CD14-positive monocyte (primary cell): Measurements from ENCODE around the gene ADAMTS8. TPM values are rescaled to one million over a fixed set of nuclear protein-coding genes. Genes with fewer than 3 reads are reported as not detected.

Source experiments
- DNase-seq, 3 donors: peaks; one replicate each; pipeline ENCODE4 v3.0.0-alpha.2; 2011 to 2022
- H2AFZ ChIP-seq: 2 replicates; pipeline ENCODE4 v1.6.0; 2012; ENCODE audit warnings: mild to moderate bottlenecking, low read depth, low read length, inconsistent platforms; ENCODE audit not compliant: insufficient read depth, poor library complexity, severe bottlenecking
- H3K27ac ChIP-seq, 2 donors: 1 replicate in 1 of 2; 2 replicates in 1 of 2; pipeline ENCODE4 v1.5.1; 2012 to 2013; ENCODE audit warnings: low read length in 2 of 2, control low read depth in 1 of 2, inconsistent platforms in 1 of 2, low read depth in 1 of 2, mild to moderate bottlenecking in 1 of 2
- H3K27me3 ChIP-seq, 2 donors: one replicate each; pipeline versions ENCODE4 v1.6.0 to v1.6.1; 2011 to 2013; ENCODE audit warnings: low read length in 2 of 2; ENCODE audit not compliant: control insufficient read depth in 2 of 2, insufficient read depth in 2 of 2
- H3K36me3 ChIP-seq, 2 donors: replicated peaks in 1 of 2; 1 replicate in 1 of 2; 2 replicates in 1 of 2; pipeline versions ENCODE4 v1.5.1 to v1.6.1; 2012 to 2013; ENCODE audit warnings: low read length in 2 of 2, control low read depth in 1 of 2, inconsistent platforms in 1 of 2, mild to moderate bottlenecking in 1 of 2; ENCODE audit not compliant: insufficient read depth in 2 of 2, control insufficient read depth in 1 of 2
- H3K4me1 ChIP-seq, 2 donors: 1 replicate in 1 of 2; 2 replicates in 1 of 2; pipeline versions ENCODE4 v1.5.1 to v1.6.1; 2012 to 2013; ENCODE audit warnings: low read length in 2 of 2, control low read depth in 1 of 2, inconsistent platforms in 1 of 2, mild to moderate bottlenecking in 1 of 2, moderate library complexity in 1 of 2; ENCODE audit not compliant: insufficient read depth in 2 of 2, control insufficient read depth in 1 of 2
- H3K4me2 ChIP-seq: replicated peaks from 2 replicates; pipeline ENCODE3; 2012; ENCODE audit warnings: low read length, moderate library complexity, mild to moderate bottlenecking; ENCODE audit not compliant: poor library complexity, severe bottlenecking; ENCODE audit errors: extremely low read depth
- H3K4me3 ChIP-seq, 3 experiments: fragments of 200-600 bp in 1 of 3; sonication (generic) in 1 of 3; replicated peaks in 1 of 3; 1 replicate in 2 of 3; 2 replicates in 1 of 3; pipeline ENCODE4 v1.5.1; 2011 to 2013; ENCODE audit warnings: low read length in 3 of 3, mild to moderate bottlenecking in 3 of 3, control low read depth in 2 of 3, low read depth in 2 of 3, inconsistent platforms in 1 of 3, moderate library complexity in 1 of 3
- H3K79me2 ChIP-seq: 2 replicates; pipeline ENCODE4 v1.6.0; 2012; ENCODE audit warnings: mild to moderate bottlenecking, control low read depth, inconsistent platforms, low read length, moderate library complexity; ENCODE audit not compliant: insufficient read depth
- H3K9ac ChIP-seq: 2 replicates; pipeline ENCODE4 v1.6.0; 2017; ENCODE audit warnings: low read length, mild to moderate bottlenecking; ENCODE audit not compliant: insufficient read depth, poor library complexity, severe bottlenecking
- H3K9me3 ChIP-seq, 2 donors: replicated peaks in 1 of 2; 1 replicate in 1 of 2; 2 replicates in 1 of 2; pipeline versions ENCODE4 v1.5.1 to v1.6.1; 2012 to 2013; ENCODE audit warnings: low read length in 2 of 2, control low read depth in 1 of 2; ENCODE audit not compliant: control insufficient read depth in 1 of 2, insufficient read depth in 1 of 2
- H4K20me1 ChIP-seq: 2 replicates; pipeline ENCODE4 v1.6.0; 2012; ENCODE audit warnings: mild to moderate bottlenecking, low read length, control low read depth, moderate library complexity; ENCODE audit not compliant: insufficient read depth
- H3K27ac Mint-ChIP-seq, 7 donors: one replicate each; pipeline ENCODE4 v1.8.0; 2020; ENCODE audit warnings: mild to moderate bottlenecking in 7 of 7, mixed read lengths in 7 of 7, moderate library complexity in 6 of 7, inconsistent platforms in 2 of 7
- H3K27me3 Mint-ChIP-seq, 3 donors: one replicate each; pipeline ENCODE4 v1.8.0; 2021 to 2022; ENCODE audit warnings: low read depth in 3 of 3, mild to moderate bottlenecking in 3 of 3, mixed read lengths in 3 of 3, moderate library complexity in 3 of 3, inconsistent platforms in 1 of 3
- H3K36me3 Mint-ChIP-seq, 2 donors: one replicate each; pipeline ENCODE4 v1.8.0; 2020; ENCODE audit warnings: mixed read lengths in 2 of 2, inconsistent platforms in 1 of 2, mild to moderate bottlenecking in 1 of 2
- H3K4me1 Mint-ChIP-seq: one replicate; pipeline ENCODE4 v1.8.0; 2020; ENCODE audit warnings: mild to moderate bottlenecking, mixed read lengths
- H3K4me3 Mint-ChIP-seq, 2 donors: one replicate each; pipeline ENCODE4 v1.8.0; 2020; ENCODE audit warnings: mild to moderate bottlenecking in 2 of 2, mixed read lengths in 2 of 2, moderate library complexity in 1 of 2
- H3K9me3 Mint-ChIP-seq, 7 donors: one replicate each; pipeline ENCODE4 v1.8.0; 2020 to 2022; ENCODE audit warnings: mixed read lengths in 7 of 7, mild to moderate bottlenecking in 6 of 7, moderate library complexity in 6 of 7, inconsistent platforms in 2 of 7
- CTCF ChIP-seq: fragments of 200-600 bp; IDR thresholded peaks from one replicate; pipeline ENCODE4 v1.8.0; 2022; ENCODE audit warnings: antibody characterized with exemption, mild to moderate bottlenecking
- WGBS: methylation state at CpG from one replicate; pipeline ENCODE4 v1.1.5; 2013; ENCODE audit warnings: missing lambda C conversion rate; ENCODE audit not compliant: insufficient coverage; 5-methylcytosine and 5-hydroxymethylcytosine counted together
- intact Hi-C, 2 donors: fragments of 100-400 bp; cut with micrococcal nuclease; formaldehyde crosslinking; loops; one replicate each; pipeline versions ENCODE4 v1.15.0 to v1.15.1; 2023
- polyA plus RNA-seq, 3 donors: library from polyadenylated mRNA; depleted of rRNA in 1 of 3; unstranded in 2 of 3; stranded (reverse) in 1 of 3; fragments of 300-500 nt in 2 of 3; fragments of >200 nt in 1 of 3; fragmentation: Illumina TruSeq in 2 of 3; gene quantifications; 1 replicate in 2 of 3; 2 replicates in 1 of 3; pipeline ENCODE4 v1.2.3, GENCODE V29; 2012 to 2021

The ADAMTS8 gene
- polyA plus RNA-seq, 3 donors: not detected

GRCh38 chr11:130414107-130415080 is 14.0 kb downstream of the ADAMTS8 start:
- Mint-ChIP-seq H3K36me3 (no peaks in the 10 kb centered on the region), H3K4me1 (peaks cover 1% of the 10 kb centered on the region), H3K27ac (no peak overlapping the region), H3K4me3 (peak overlapping the region in 1 of 2 donors; percentile 39), H3K27me3 (peaks cover 10 to 26% (median 25%) of the 10 kb centered on the region in 3 donors), H3K9me3 (peaks cover 0 to 2% (median 0%) of the 10 kb centered on the region in 7 donors)
- intact Hi-C loops: no loop called here
- H3K4me2 ChIP-seq: no peak overlapping the region
- H3K36me3 ChIP-seq: no peaks in the 10 kb centered on the region
- no peak overlapping the region for H3K9ac ChIP-seq
- H3K27me3 ChIP-seq: no peaks in the 10 kb centered on the region
- DNase-seq: no peak
- H3K79me2 ChIP-seq: no peaks in the 10 kb centered on the region
- H4K20me1 ChIP-seq: no peaks in the 10 kb centered on the region
- no peak overlapping the region for H2AFZ ChIP-seq
- no peak for TF ChIP-seq CTCF
- no peak overlapping the region for H3K27ac ChIP-seq
- no peak overlapping the region for H3K4me3 ChIP-seq
- 43% methylated on average over 23 of the region's 24 CpGs for WGBS
- no peaks in the 10 kb centered on the region for H3K9me3 ChIP-seq
- no peaks in the 10 kb centered on the region for H3K4me1 ChIP-seq

GRCh38 chr11:130413405-130414106 is 14.9 kb downstream of the ADAMTS8 start:
- peaks cover 1% of the 10 kb centered on the region for H3K4me1 Mint-ChIP-seq
- WGBS: 97% methylated on average over 12 of the region's 16 CpGs
- no peaks in the 10 kb centered on the region for H3K4me1 ChIP-seq
- H2AFZ ChIP-seq: no peak overlapping the region
- TF ChIP-seq CTCF: no peak
- H4K20me1 ChIP-seq: no peaks in the 10 kb centered on the region
- H3K9me3 ChIP-seq: no peaks in the 10 kb centered on the region
- intact Hi-C loops: no loop called here
- H3K27me3 ChIP-seq: no peaks in the 10 kb centered on the region
- no peaks in the 10 kb centered on the region for H3K79me2 ChIP-seq
- H3K27ac ChIP-seq: no peak overlapping the region
- H3K4me2 ChIP-seq: no peak overlapping the region
- no peak for DNase-seq
- no peaks in the 10 kb centered on the region for H3K36me3 ChIP-seq
- H3K9ac ChIP-seq: no peak overlapping the region
- H3K4me3 Mint-ChIP-seq: no peak overlapping the region
- H3K27ac Mint-ChIP-seq: no peak overlapping the region
- no peaks in the 10 kb centered on the region for H3K36me3 Mint-ChIP-seq
- H3K9me3 Mint-ChIP-seq: peaks cover 0 to 2% (median 0%) of the 10 kb centered on the region in 7 donors
- H3K4me3 ChIP-seq: no peak overlapping the region
- H3K27me3 Mint-ChIP-seq: peaks cover 10 to 30% (median 22%) of the 10 kb centered on the region in 3 donors
